GM19240 (cell line): ENCODE results near the gene MCU.

Experiments used
- DNase-seq: peaks from one replicate; pipeline ENCODE4 v3.0.0; 2011; ENCODE audit warnings: low spot score; ENCODE audit not compliant: insufficient read length

Gene MCU

GRCh38 chr10:72935361-72935760 lies 243.4 kb downstream of the MCU start:
- no peak for DNase-seq
